ENCODE data around the gene TAF15.

GRCh38 chr17:35808240-35808961 is 883 bp upstream of the TAF15 start:
- TF ChIP-seq CTCF (optimal IDR thresholded peaks at IDR 0.05 in 1 of 3, IDR thresholded peaks at IDR 0.05 in 1 of 3, conservative IDR thresholded peaks at IDR 0.05 in 1 of 3; ENCODE audit: extremely low read depth in 1 of 3, insufficient read depth in 2 of 3, low read length in 3 of 3) (no peak), EZH2 (IDR thresholded peaks at IDR 0.05; ENCODE audit: low read length) (no peak)

Data from keratinocyte (primary cell).